Erythroblast (primary cell): Measurements from ENCODE around the gene DOHH.

ENCODE experiments used
- DNase-seq, 2 experiments: peaks; one replicate each; lab custom pipeline; 2025; lab: John Stamatoyannopoulos, UW
- GATA1 ChIP-seq: IDR thresholded peaks from 2 replicates; pipeline ENCODE4 v1.6.1; 2011; ENCODE audit warnings: low read depth, mild to moderate bottlenecking, control low read depth, low read length, moderate library complexity
- POLR2A ChIP-seq: IDR thresholded peaks from 2 replicates; pipeline ENCODE4 v1.6.1; 2011; ENCODE audit warnings: mild to moderate bottlenecking, low read length

DOHH gene

GRCh38 chr19:3477951-3478350, 22.5 kb downstream of the DOHH start:
- TF ChIP-seq POLR2A, result no peak

DNA sequence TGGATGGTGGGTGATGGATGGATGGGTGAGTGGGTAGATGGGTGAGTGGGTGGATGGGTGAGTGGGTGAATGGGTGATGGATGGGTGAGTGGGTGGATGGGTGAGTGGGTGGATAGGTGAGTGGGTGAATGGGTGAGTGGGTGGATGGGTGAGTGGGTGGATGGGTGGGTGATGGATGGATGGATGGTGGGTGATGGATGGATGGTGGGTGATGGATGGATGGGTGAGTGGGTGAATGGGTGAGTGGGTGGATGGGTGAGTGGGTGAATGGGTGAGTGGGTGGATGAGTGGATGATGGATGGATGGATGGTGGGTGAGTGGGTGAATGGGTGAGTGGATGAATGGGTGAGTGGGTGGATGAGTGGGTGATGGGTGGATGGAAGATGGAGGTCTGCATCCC, 23.0 kb downstream of the DOHH start:
- no peak for TF ChIP-seq POLR2A
- TF ChIP-seq GATA1, result no peak
- DNase-seq, result no peak

More at GRCh38 chr19:3477951-3478350, 22.5 kb downstream of the DOHH start:
- no peak for DNase-seq

- TF ChIP-seq POLR2A (no peak), GATA1 (no peak)
Measured at GRCh38 chr19:3476830-3477229, 23.6 kb downstream of the DOHH start.

GRCh38 chr19:3475449-3475848, 25.0 kb downstream of the DOHH start:
- DNase-seq, result no peak

More at GRCh38 chr19:3476830-3477229, 23.6 kb downstream of the DOHH start:
- no peak for DNase-seq

DNA sequence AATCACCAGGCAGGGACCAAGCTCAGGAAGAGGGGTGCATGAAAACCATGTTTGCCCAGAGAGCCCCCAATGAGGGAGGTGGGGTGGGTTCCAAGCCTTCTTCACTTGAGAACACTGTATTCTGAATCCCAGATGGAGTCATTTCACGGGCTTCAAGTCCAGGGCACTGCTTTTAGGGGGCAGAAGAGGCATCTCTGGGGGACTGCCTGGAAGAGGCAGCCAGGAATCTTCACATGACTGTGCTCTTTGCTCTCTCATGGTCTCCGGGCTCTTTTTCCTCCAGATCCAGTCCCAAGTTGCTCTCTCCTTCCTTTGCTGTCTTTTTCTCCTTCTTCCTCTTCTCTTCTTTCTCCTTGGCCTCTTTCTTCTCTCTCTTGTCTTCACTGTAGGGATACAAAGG, 25.9 kb downstream of the DOHH start:
- no peak for DNase-seq
- TF ChIP-seq GATA1, result no peak
- TF ChIP-seq POLR2A, result no peak

More at GRCh38 chr19:3475449-3475848, 25.0 kb downstream of the DOHH start:
- TF ChIP-seq GATA1 (no peak), POLR2A (no peak)

GRCh38 chr19:3474010-3474409, 26.5 kb downstream of the DOHH start:
- no peak for TF ChIP-seq POLR2A
- TF ChIP-seq GATA1, result no peak
- DNase-seq, result no peak

- DNase-seq, result peak in 1 of 2 experiments; percentile 58
- TF ChIP-seq POLR2A, result no peak
- no peak for TF ChIP-seq GATA1
Measured at GRCh38 chr19:3471954-3472655, 28.4 kb downstream of the DOHH start.

GRCh38 chr19:3470500-3471128, 29.9 kb downstream of the DOHH start:
- no peak for DNase-seq
- no peak for TF ChIP-seq GATA1
- no peak for TF ChIP-seq POLR2A

GRCh38 chr19:3469638-3470499, 30.6 kb downstream of the DOHH start:
- DNase-seq, result no peak
- no peak for TF ChIP-seq GATA1
- no peak for TF ChIP-seq POLR2A

DNA sequence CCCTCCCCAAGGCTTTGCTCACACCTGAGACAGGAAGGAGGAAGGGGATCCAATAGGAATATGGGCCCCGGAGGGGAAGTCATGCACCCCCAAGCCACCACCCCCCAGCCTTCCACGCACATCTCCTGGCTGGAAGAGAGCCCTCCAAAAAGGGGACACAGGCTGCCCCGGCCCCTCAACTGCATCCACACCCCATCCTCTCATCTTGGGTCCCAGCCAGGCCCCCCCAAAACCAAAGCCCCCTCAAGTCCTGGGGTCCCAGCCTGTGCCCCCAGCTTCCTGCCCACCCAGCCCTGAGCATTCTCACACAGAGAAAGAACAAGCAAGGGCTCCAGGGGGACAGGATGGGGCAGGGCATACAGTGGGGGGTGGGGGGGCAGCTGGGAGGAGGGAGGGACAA, 32.3 kb downstream of the DOHH start:
- TF ChIP-seq GATA1 (no peak), POLR2A (no peak)
- no peak for DNase-seq

- TF ChIP-seq POLR2A (no peak), GATA1 (no peak)
- no peak for DNase-seq
Measured at GRCh38 chr19:3467437-3468198, 32.9 kb downstream of the DOHH start.

DNA sequence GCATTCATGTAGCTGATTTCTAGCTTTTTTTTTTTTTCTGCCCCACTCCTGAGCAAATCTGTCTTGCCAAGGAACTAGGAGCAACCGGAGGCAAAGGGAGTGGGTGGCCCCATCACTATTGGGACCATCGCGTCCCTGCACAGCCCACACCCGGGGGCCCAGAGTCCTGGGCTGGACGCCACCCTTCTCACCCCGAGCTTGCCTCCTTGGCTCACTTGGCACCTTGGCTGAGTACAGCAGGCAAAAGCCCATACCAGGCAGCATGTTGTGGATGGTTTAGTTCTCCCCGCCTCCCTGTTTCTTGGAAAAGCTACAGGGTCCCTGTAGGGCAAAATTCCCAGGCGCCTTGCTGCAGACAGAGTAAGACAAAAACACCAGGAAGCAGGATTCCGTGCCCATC, 33.8 kb downstream of the DOHH start:
- TF ChIP-seq POLR2A, result no peak
- no peak for TF ChIP-seq GATA1
- DNase-seq, result no peak

DNA sequence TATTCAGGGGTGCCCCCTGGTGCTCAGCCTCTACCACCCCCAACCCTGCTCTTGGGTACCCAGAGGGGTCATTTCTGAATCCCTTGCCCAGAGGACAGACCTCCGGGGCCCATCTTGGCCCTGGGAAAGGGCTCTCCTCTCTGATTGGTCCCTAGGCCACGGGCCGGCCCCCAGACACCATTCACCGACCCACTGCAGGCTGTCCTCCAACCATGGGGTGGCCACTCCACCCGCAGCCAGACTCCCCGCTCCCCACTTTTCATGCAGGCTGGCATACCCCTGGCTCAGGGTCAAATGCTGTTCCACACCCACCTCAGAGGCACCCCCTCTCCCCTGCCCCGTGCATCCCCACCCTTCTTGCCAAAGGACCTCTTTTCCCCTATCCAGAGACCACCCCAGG, 34.9 kb downstream of the DOHH start:
- TF ChIP-seq GATA1, result no peak
- no peak for TF ChIP-seq POLR2A
- DNase-seq, result no peak
